ENCODE data around the gene USP25. TPM values are rescaled to one million over a fixed set of nuclear protein-coding genes. Genes with fewer than 3 reads are reported as not detected.
"Not testable (repeated sequence)": the region's sequence is repeated elsewhere in the genome, so short reads cannot be mapped to it uniquely, and the experiment has no call there.

The USP25 gene
- total RNA-seq, 5 donors from 2014 or later (not counting 1 experiment from before 2014, with no cell fraction given), result 59.8 to 74.2 (median 61.9) TPM

GRCh38 chr21:15730484-15731242, 881 bp downstream of the USP25 start:
- Histone ChIP-seq H3K4me3 (ENCODE audit: control insufficient read depth in 1 of 2, extremely low read depth in 1 of 2, low read length in 1 of 2) (peak overlapping the region; percentile 64 to 74), H3K4me1 (ENCODE audit: control insufficient read depth in 1 of 2, extremely low read depth in 1 of 2, insufficient read depth in 2 of 2, low read length in 2 of 2) (peaks cover 22 to 42% of the 10 kb centered on the region in 2 experiments), H3K36me3 (ENCODE audit: control insufficient read depth in 2 of 2, extremely low read depth in 1 of 2, insufficient read depth in 1 of 2, low read length in 1 of 2) (no peaks in the 10 kb centered on the region), H3K27ac (ENCODE audit: low read length) (peak overlapping the region; percentile 71), H3K9me3 (no peaks in the 10 kb centered on the region), H3K27me3 (replicated peaks in 1 of 2; ENCODE audit: control insufficient read depth in 2 of 2, extremely low read depth in 1 of 2, insufficient read depth in 2 of 2, low read length in 1 of 2) (no peaks in the 10 kb centered on the region)
- H3K27me3 Mint-ChIP-seq, result peaks cover 0 to 1% of the 10 kb centered on the region in 2 donors
- DNase-seq, result peak in 2 of 35 experiments; percentile 18 to 25
- ATAC-seq (replicated peaks in 1 of 4), result peak in 2 of 4 experiments; percentile 2 to 6
- ChIA-PET CTCF (interaction anchor here in 1 of 2 donors (0.6 to 0.7 kb wide), 2 partner anchors 44 to 90 kb away, joined by 3 to 7 read pairs; no protein-coding TSS in a partner anchor), POLR2A (no interaction called here)
- H3K4me1 Mint-ChIP-seq, result peaks cover 40 to 52% (median 45%) of the 10 kb centered on the region in 3 donors
- 0% methylated on average over 4 of the region's 30 CpGs for WGBS (ENCODE audit: insufficient coverage)
- peak overlapping the region; percentile 88 to 97 (median 96) for H3K4me3 Mint-ChIP-seq
- no peaks in the 10 kb centered on the region for H3K9me3 Mint-ChIP-seq
- no peaks in the 10 kb centered on the region for H3K36me3 Mint-ChIP-seq
- peak overlapping the region; percentile 91 for H3K27ac Mint-ChIP-seq

- ATAC-seq (replicated peaks in 1 of 4) (no peak), DNase-seq (peak in 1 of 35 experiments; percentile 37)
- Mint-ChIP-seq H3K9me3 (no peaks in the 10 kb centered on the region), H3K27me3 (peaks cover 0 to 1% of the 10 kb centered on the region in 2 donors), H3K4me1 (peaks cover 45 to 57% (median 51%) of the 10 kb centered on the region in 3 donors), H3K36me3 (no peaks in the 10 kb centered on the region), H3K4me3 (peak overlapping the region; percentile 88 to 97 (median 96)), H3K27ac (peak overlapping the region; percentile 91)
- Histone ChIP-seq H3K4me3 (ENCODE audit: control insufficient read depth in 1 of 2, extremely low read depth in 1 of 2, low read length in 1 of 2) (peak overlapping the region; percentile 64 to 74), H3K36me3 (ENCODE audit: control insufficient read depth in 2 of 2, extremely low read depth in 1 of 2, insufficient read depth in 1 of 2, low read length in 1 of 2) (no peaks in the 10 kb centered on the region), H3K27ac (ENCODE audit: low read length) (peak overlapping the region; percentile 71), H3K27me3 (replicated peaks in 1 of 2; ENCODE audit: control insufficient read depth in 2 of 2, extremely low read depth in 1 of 2, insufficient read depth in 2 of 2, low read length in 1 of 2) (no peaks in the 10 kb centered on the region), H3K4me1 (ENCODE audit: control insufficient read depth in 1 of 2, extremely low read depth in 1 of 2, insufficient read depth in 2 of 2, low read length in 2 of 2) (peaks cover 26 to 45% of the 10 kb centered on the region in 2 experiments), H3K9me3 (no peaks in the 10 kb centered on the region)
- WGBS (ENCODE audit: insufficient coverage), result 0% methylated on average over 3 of the region's 4 CpGs
- POLR2A ChIA-PET, result no interaction called here
- CTCF ChIA-PET, result no interaction called here
These were observed 1.4 kb downstream of the USP25 start for GRCh38 chr21:15731243-15731613.

GRCh38 chr21:15732290-15732995, 2.7 kb downstream of the USP25 start:
- no peaks in the 10 kb centered on the region for H3K27me3 Mint-ChIP-seq
- no peaks in the 10 kb centered on the region for H3K9me3 Mint-ChIP-seq
- H3K27ac Mint-ChIP-seq, result peak overlapping the region; percentile 81 to 87
- H3K27ac ChIP-seq (ENCODE audit: low read length), result peak overlapping the region; percentile 74
- no CpG with 5 or more reads among the region's 6 CpGs for WGBS (ENCODE audit: insufficient coverage)
- peak overlapping the region; percentile 25 to 64 for H3K4me3 ChIP-seq (ENCODE audit: control insufficient read depth in 1 of 2, extremely low read depth in 1 of 2, low read length in 1 of 2)
- H3K9me3 ChIP-seq, result no peaks in the 10 kb centered on the region
- ATAC-seq (replicated peaks in 1 of 4) (peak; percentile 10 to 44 (median 12)), DNase-seq (peak in 4 of 35 experiments; percentile 6 to 80 (median 18))
- ChIA-PET POLR2A (interaction anchor here in 1 of 2 donors (0.6 to 1.0 kb wide), 4 partner anchors 21 to 1442 kb away, joined by 3 to 4 read pairs (median 4); no protein-coding TSS in a partner anchor), CTCF (interaction anchor here in 1 of 2 donors (1.0 kb wide), 1 partner anchor 668 kb away, joined by 4 read pairs; the partner anchor contains the start of gene NRIP1)
- no peaks in the 10 kb centered on the region for H3K27me3 ChIP-seq (replicated peaks in 1 of 2; ENCODE audit: control insufficient read depth in 2 of 2, extremely low read depth in 1 of 2, insufficient read depth in 2 of 2, low read length in 1 of 2)
- no peaks in the 10 kb centered on the region for H3K36me3 Mint-ChIP-seq
- H3K4me1 ChIP-seq (ENCODE audit: control insufficient read depth in 1 of 2, extremely low read depth in 1 of 2, insufficient read depth in 2 of 2, low read length in 2 of 2), result peaks cover 27 to 54% of the 10 kb centered on the region in 2 experiments
- H3K4me1 Mint-ChIP-seq, result peaks cover 54 to 69% (median 62%) of the 10 kb centered on the region in 3 donors
- H3K36me3 ChIP-seq (ENCODE audit: control insufficient read depth in 2 of 2, extremely low read depth in 1 of 2, insufficient read depth in 1 of 2, low read length in 1 of 2), result no peaks in the 10 kb centered on the region
- H3K4me3 Mint-ChIP-seq, result peak overlapping the region; percentile 88 to 97 (median 96)

- Mint-ChIP-seq H3K36me3 (no peaks in the 10 kb centered on the region), H3K27me3 (no peaks in the 10 kb centered on the region), H3K4me3 (peak overlapping the region; percentile 71 to 96 (median 77)), H3K4me1 (peaks cover 59 to 74% (median 68%) of the 10 kb centered on the region in 3 donors), H3K27ac (peak overlapping the region; percentile 84 to 91), H3K9me3 (peaks cover 0 to under 1% (median 0%) of the 10 kb centered on the region in 3 donors)
- CTCF ChIA-PET, result no interaction called here
- POLR2A ChIA-PET, result interaction anchor here in 1 of 2 donors (0.6 kb wide), 2 partner anchors 255 to 913 kb away, joined by 4 read pairs; no protein-coding TSS in a partner anchor
- no peaks in the 10 kb centered on the region for H3K27me3 ChIP-seq (replicated peaks in 1 of 2; ENCODE audit: control insufficient read depth in 2 of 2, extremely low read depth in 1 of 2, insufficient read depth in 2 of 2, low read length in 1 of 2)
- peak overlapping the region; percentile 25 to 64 for H3K4me3 ChIP-seq (ENCODE audit: control insufficient read depth in 1 of 2, extremely low read depth in 1 of 2, low read length in 1 of 2)
- no peaks in the 10 kb centered on the region for H3K9me3 ChIP-seq
- peaks cover 27 to 54% of the 10 kb centered on the region in 2 experiments for H3K4me1 ChIP-seq (ENCODE audit: control insufficient read depth in 1 of 2, extremely low read depth in 1 of 2, insufficient read depth in 2 of 2, low read length in 2 of 2)
- no peak for DNase-seq
- H3K27ac ChIP-seq (ENCODE audit: low read length), result peak overlapping the region; percentile 74
- WGBS (ENCODE audit: insufficient coverage), result no CpG with 5 or more reads among the region's 3 CpGs
- ATAC-seq (replicated peaks in 1 of 4), result no peak
- no peaks in the 10 kb centered on the region for H3K36me3 ChIP-seq (ENCODE audit: control insufficient read depth in 2 of 2, extremely low read depth in 1 of 2, insufficient read depth in 1 of 2, low read length in 1 of 2)
These were observed 3.2 kb downstream of the USP25 start for GRCh38 chr21:15732996-15733329.

GRCh38 chr21:15735409-15735808, 5.6 kb downstream of the USP25 start:
- no peaks in the 10 kb centered on the region for H3K27me3 Mint-ChIP-seq
- peaks cover 0 to 3% (median 0%) of the 10 kb centered on the region in 3 donors for H3K9me3 Mint-ChIP-seq
- POLR2A ChIA-PET, result interaction anchor here (0.6 to 1.1 kb wide), 2 partner anchors 31 to 1194 kb away, joined by 3 to 4 read pairs; no protein-coding TSS in a partner anchor
- peaks cover 79 to 98% (median 85%) of the 10 kb centered on the region in 3 donors for H3K4me1 Mint-ChIP-seq
- H3K9me3 ChIP-seq, result no peaks in the 10 kb centered on the region
- H3K27me3 ChIP-seq (replicated peaks in 1 of 2; ENCODE audit: control insufficient read depth in 2 of 2, extremely low read depth in 1 of 2, insufficient read depth in 2 of 2, low read length in 1 of 2), result no peaks in the 10 kb centered on the region
- H3K27ac Mint-ChIP-seq, result peak overlapping the region; percentile 76 to 89
- peak overlapping the region; percentile 28 to 69 (median 50) for H3K4me3 Mint-ChIP-seq
- no peak overlapping the region for H3K4me3 ChIP-seq (ENCODE audit: control insufficient read depth in 1 of 2, extremely low read depth in 1 of 2, low read length in 1 of 2)
- CTCF ChIA-PET, result interaction anchor here in 1 of 2 donors (0.7 kb wide), 1 partner anchor 709 kb away, joined by 3 read pairs; no protein-coding TSS in a partner anchor
- WGBS (ENCODE audit: insufficient coverage), result 100% methylated on average over 1 of the region's 2 CpGs
- no peaks in the 10 kb centered on the region for H3K36me3 ChIP-seq (ENCODE audit: control insufficient read depth in 2 of 2, extremely low read depth in 1 of 2, insufficient read depth in 1 of 2, low read length in 1 of 2)
- H3K27ac ChIP-seq (ENCODE audit: low read length), result peak overlapping the region; percentile 30
- H3K36me3 Mint-ChIP-seq, result no peaks in the 10 kb centered on the region
- peaks cover 34 to 66% of the 10 kb centered on the region in 2 experiments for H3K4me1 ChIP-seq (ENCODE audit: control insufficient read depth in 1 of 2, extremely low read depth in 1 of 2, insufficient read depth in 2 of 2, low read length in 2 of 2)
- DNase-seq (no peak), ATAC-seq (replicated peaks in 1 of 4) (no peak)

GRCh38 chr21:15735931-15736330, 6.1 kb downstream of the USP25 start:
- DNase-seq, result peak in 1 of 35 experiments; percentile 30
- ChIA-PET POLR2A (interaction anchor here (0.7 to 1.1 kb wide), 2 partner anchors 32 to 709 kb away, joined by 3 to 8 read pairs; no protein-coding TSS in a partner anchor), CTCF (interaction anchor here (0.6 to 1.5 kb wide), 5 partner anchors 7 to 1707 kb away, joined by 3 to 12 read pairs (median 4); no protein-coding TSS in a partner anchor)
- not testable (repeated sequence) for H3K36me3 ChIP-seq (ENCODE audit: control insufficient read depth in 2 of 2, extremely low read depth in 1 of 2, insufficient read depth in 1 of 2, low read length in 1 of 2); H3K36me3 Mint-ChIP-seq; H3K9me3 Mint-ChIP-seq; H3K9me3 ChIP-seq; ATAC-seq (replicated peaks in 1 of 4); H3K27me3 Mint-ChIP-seq; H3K27me3 ChIP-seq (replicated peaks in 1 of 2; ENCODE audit: control insufficient read depth in 2 of 2, extremely low read depth in 1 of 2, insufficient read depth in 2 of 2, low read length in 1 of 2); H3K4me3 ChIP-seq (ENCODE audit: control insufficient read depth in 1 of 2, extremely low read depth in 1 of 2, low read length in 1 of 2)
- Mint-ChIP-seq H3K4me1 (peaks cover 84 to 98% (median 90%) of the 10 kb centered on the region in 3 donors), H3K4me3 (peak overlapping the region; percentile 45 to 69 (median 54)), H3K27ac (peak overlapping the region; percentile 76 to 89)
- 30% methylated on average over 2 of the region's 4 CpGs for WGBS (ENCODE audit: insufficient coverage)
- peak overlapping the region; percentile 30 for H3K27ac ChIP-seq (ENCODE audit: low read length)
- peaks cover 35 to 66% of the 10 kb centered on the region in 2 experiments for H3K4me1 ChIP-seq (ENCODE audit: control insufficient read depth in 1 of 2, extremely low read depth in 1 of 2, insufficient read depth in 2 of 2, low read length in 2 of 2)

Measured in T-cell (primary cell).